ENCODE results near the gene EVX1. TPM values are rescaled to one million over a fixed set of nuclear protein-coding genes. Genes with fewer than 3 reads are reported as not detected.

Gene EVX1
- total RNA-seq, 1 experiment from 2014 or later = not detected

GRCh38 chr7:27295236-27295635 lies 52.6 kb downstream of the EVX1 start:
- no peak for DNase-seq (ENCODE audit: low spot score)
- in situ Hi-C loops (cut with HindIII; ENCODE audit: low sequenced_read_pairs) = no loop called here

GRCh38 chr7:27297356-27297755 lies 54.8 kb downstream of the EVX1 start:
- in situ Hi-C loops (cut with HindIII; ENCODE audit: low sequenced_read_pairs) = no loop called here

More at GRCh38 chr7:27297356-27297755, 54.8 kb downstream of the EVX1 start:
- no peak for DNase-seq (ENCODE audit: low spot score)

Other genes with a start within 250 kb of the EVX1 start
- gene HOXA1, start 146.8 kb upstream of the EVX1 start, total RNA-seq (2014; rRNA removed; shearing (Covaris generic)) = 11.8 and 15.5 TPM in 2 replicates
- not detected in 2 replicates for gene HOXA2, start 140.1 kb upstream of the EVX1 start, total RNA-seq (2014; rRNA removed; shearing (Covaris generic))
- gene HOXA4, start 112.0 kb upstream of the EVX1 start, total RNA-seq (2014; rRNA removed; shearing (Covaris generic)) = not detected in 2 replicates
- 0.81 and 1.6 TPM in 2 replicates for gene HOXA5, start 99.1 kb upstream of the EVX1 start, total RNA-seq (2014; rRNA removed; shearing (Covaris generic))
- gene HOXA6, start 95.0 kb upstream of the EVX1 start, total RNA-seq (2014; rRNA removed; shearing (Covaris generic)) = 5.1 TPM in 1 of 2 replicates, not detected in the other
- 2.2 TPM in 1 of 2 replicates, not detected in the other for gene HOXA3, start 90.2 kb upstream of the EVX1 start, total RNA-seq (2014; rRNA removed; shearing (Covaris generic))
- 4.4 and 7.1 TPM in 2 replicates for gene HOXA7, start 86.1 kb upstream of the EVX1 start, total RNA-seq (2014; rRNA removed; shearing (Covaris generic))
- 66.5 and 71.2 TPM in 2 replicates for gene HOXA9, start 77.3 kb upstream of the EVX1 start, total RNA-seq (2014; rRNA removed; shearing (Covaris generic))
- gene HOXA10, start 68.5 kb upstream of the EVX1 start, total RNA-seq (2014; rRNA removed; shearing (Covaris generic)) = 10.3 and 23.0 TPM in 2 replicates
- gene HOXA11, start 57.6 kb upstream of the EVX1 start, total RNA-seq (2014; rRNA removed; shearing (Covaris generic)) = 9.3 and 11.6 TPM in 2 replicates
- 0.37 TPM in 1 of 2 replicates, not detected in the other for gene HOXA13, start 42.7 kb upstream of the EVX1 start, total RNA-seq (2014; rRNA removed; shearing (Covaris generic))

Data from G401 (cell line).